HL-60 (cell line): ENCODE measurements around the gene ITPK1.

Experiments
- SPI1 ChIP-seq: IDR thresholded peaks from 2 replicates; pipeline ENCODE4 v1.6.1; 2012; ENCODE audit warnings: low read depth, mild to moderate bottlenecking, borderline replicate concordance
- TF ChIP-seq, protein P1 (sequence below): IDR thresholded peaks from 2 replicates; pipeline ENCODE4 v1.6.1; 2012; ENCODE audit warnings: low read depth; ENCODE audit not compliant: insufficient replicate concordance
- TF ChIP-seq, protein P2 (sequence below): IDR thresholded peaks from one replicate; pipeline ENCODE4 v1.5.1; 2011; ENCODE audit warnings: low read length, control low read depth, inconsistent platforms; ENCODE audit not compliant: insufficient read depth

DNA sequence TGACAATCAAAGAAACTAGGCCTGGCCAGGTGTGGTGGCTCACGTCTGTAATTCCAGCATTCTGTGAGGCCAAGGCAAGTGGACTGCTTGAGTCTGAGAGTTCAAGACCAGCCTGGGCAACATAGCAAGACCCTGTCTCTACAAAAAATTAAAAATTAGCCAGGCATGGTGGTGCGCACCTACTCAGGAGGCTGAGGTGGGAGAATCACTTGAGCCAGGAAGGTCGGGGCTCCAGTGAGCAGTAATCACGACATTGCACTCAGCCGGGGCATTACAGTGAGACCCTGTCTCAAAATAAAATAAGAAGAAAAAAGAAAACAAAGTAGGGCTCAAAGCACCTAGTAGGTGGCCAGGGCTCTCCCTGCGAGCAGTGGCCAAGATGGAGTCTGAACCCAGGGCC, 113.7 kb downstream of the ITPK1 start:
- TF ChIP-seq, protein P1, sequence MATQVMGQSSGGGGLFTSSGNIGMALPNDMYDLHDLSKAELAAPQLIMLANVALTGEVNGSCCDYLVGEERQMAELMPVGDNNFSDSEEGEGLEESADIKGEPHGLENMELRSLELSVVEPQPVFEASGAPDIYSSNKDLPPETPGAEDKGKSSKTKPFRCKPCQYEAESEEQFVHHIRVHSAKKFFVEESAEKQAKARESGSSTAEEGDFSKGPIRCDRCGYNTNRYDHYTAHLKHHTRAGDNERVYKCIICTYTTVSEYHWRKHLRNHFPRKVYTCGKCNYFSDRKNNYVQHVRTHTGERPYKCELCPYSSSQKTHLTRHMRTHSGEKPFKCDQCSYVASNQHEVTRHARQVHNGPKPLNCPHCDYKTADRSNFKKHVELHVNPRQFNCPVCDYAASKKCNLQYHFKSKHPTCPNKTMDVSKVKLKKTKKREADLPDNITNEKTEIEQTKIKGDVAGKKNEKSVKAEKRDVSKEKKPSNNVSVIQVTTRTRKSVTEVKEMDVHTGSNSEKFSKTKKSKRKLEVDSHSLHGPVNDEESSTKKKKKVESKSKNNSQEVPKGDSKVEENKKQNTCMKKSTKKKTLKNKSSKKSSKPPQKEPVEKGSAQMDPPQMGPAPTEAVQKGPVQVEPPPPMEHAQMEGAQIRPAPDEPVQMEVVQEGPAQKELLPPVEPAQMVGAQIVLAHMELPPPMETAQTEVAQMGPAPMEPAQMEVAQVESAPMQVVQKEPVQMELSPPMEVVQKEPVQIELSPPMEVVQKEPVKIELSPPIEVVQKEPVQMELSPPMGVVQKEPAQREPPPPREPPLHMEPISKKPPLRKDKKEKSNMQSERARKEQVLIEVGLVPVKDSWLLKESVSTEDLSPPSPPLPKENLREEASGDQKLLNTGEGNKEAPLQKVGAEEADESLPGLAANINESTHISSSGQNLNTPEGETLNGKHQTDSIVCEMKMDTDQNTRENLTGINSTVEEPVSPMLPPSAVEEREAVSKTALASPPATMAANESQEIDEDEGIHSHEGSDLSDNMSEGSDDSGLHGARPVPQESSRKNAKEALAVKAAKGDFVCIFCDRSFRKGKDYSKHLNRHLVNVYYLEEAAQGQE: no peak
- TF ChIP-seq, protein P2, sequence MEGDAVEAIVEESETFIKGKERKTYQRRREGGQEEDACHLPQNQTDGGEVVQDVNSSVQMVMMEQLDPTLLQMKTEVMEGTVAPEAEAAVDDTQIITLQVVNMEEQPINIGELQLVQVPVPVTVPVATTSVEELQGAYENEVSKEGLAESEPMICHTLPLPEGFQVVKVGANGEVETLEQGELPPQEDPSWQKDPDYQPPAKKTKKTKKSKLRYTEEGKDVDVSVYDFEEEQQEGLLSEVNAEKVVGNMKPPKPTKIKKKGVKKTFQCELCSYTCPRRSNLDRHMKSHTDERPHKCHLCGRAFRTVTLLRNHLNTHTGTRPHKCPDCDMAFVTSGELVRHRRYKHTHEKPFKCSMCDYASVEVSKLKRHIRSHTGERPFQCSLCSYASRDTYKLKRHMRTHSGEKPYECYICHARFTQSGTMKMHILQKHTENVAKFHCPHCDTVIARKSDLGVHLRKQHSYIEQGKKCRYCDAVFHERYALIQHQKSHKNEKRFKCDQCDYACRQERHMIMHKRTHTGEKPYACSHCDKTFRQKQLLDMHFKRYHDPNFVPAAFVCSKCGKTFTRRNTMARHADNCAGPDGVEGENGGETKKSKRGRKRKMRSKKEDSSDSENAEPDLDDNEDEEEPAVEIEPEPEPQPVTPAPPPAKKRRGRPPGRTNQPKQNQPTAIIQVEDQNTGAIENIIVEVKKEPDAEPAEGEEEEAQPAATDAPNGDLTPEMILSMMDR: no peak
- no peak for TF ChIP-seq SPI1
